EH (cell line): Measurements from ENCODE around the gene FAM237B.
A peak's percentile ranks its signal among the peaks of the same experiment; 100 is the strongest.

ENCODE experiments used
- DNase-seq: peaks from one replicate; pipeline ENCODE4 v3.0.0-alpha.2; 2015; ENCODE audit warnings: low read depth

Gene FAM237B

DNA sequence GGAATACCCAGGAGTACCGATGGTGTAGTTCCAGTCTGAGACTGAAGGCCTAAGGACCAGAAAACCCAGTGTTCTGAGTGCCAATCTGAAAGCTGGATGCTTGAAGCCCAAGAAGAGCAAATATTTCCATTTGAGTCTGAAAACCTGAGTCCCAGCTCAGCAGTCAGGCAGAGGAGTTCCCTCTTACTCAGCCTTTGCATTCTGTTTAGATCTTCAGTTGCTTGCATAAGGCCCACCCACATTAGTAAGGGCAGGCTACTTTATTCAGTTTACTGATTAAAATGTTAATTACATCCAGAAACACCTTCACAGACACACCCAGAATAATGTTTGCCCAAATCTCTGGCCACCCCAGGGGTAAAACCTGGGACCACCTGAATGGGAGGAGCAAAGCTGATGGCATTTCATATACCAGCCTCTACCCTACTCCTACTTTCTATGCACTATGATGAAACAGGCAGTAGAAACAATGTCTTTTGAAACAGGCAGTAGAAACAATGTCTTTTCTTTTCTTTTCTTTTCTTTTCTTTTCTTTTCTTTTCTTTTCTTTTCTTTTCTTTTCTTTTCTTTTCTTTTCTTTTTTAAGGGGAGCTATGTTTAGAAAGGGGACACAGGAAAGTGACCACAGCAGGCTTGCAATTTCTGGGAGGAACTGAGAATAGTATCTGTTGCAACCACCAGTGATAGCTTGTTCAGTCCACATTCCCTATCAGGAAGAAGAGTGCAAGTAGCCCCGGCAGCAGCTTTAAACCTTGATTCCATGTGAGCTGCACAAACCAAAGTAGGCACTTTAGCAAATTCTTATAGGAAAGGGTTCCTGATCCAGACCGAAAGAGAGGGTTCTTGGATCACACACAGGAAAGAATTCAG is 30.6 kb downstream of the FAM237B start:
- no peak for DNase-seq

DNA sequence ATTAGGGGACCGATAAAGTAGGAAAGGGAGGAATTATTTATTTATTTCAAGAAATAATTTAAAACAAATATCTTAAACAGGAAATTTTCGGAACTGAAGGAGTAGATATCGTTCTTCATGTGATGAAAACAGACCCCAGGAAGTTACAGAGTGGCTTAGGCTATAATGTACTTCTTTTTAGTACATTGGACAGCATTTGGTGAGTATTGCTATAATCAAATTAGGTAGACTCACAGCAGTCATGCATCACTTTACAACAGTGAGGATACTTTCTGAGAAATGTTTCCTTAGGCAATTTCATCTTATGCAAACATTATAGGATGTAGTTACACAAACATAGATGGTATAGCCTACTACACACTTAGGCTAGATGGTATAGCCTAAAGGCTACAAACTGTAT is 33.0 kb downstream of the FAM237B start:
- DNase-seq, result no peak

- no peak for DNase-seq
Measured at GRCh38 chr7:90276033-90276728, 44.9 kb downstream of the FAM237B start.

- DNase-seq, result no peak
Measured at GRCh38 chr7:90274161-90274560, 46.9 kb downstream of the FAM237B start.

GRCh38 chr7:90272242-90272641 is 48.9 kb downstream of the FAM237B start:
- DNase-seq, result no peak

DNA sequence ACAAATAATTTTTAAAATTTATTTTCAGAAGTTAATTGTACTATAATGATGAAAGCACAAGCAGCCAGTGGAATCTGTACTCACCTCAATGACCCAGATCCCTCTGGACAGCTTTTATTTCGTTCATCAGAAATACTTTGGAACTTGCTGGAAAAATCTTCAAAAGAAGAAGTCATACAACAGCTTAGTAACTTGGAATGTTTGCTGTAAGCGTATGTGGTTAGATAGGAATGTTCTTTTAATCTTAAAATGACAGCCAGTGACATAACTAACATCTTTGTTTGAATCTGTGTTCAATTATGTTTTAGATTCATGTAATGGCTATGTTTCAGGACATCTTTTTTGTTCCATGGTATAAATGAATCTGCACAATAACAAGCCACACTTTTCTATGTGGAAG is 49.4 kb downstream of the FAM237B start:
- peak; percentile 82 for DNase-seq

GRCh38 chr7:90270431-90271178 is 50.5 kb downstream of the FAM237B start:
- DNase-seq, result no peak

DNA sequence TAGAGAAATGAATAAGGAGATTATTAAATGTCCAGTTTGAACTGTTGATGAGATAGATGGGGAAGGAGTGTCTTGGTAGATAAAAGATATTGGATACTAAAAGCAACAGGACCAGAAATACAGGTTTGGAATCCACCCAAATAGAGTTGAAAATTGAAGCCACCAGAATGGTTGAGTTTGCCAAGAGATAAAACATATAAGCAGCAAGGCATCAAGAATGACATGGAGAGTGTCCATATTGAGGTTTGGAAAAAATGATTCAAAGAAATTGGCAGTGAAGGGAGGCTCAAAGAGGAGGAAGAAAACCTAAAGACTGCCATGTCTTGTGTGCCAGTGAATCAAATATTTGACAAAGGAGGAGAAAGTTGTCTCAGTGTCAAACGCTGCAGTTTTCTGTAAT is 51.9 kb downstream of the FAM237B start:
- no peak for DNase-seq

- DNase-seq, result no peak
Measured at GRCh38 chr7:90267263-90267858, 53.7 kb downstream of the FAM237B start.

- DNase-seq, result peak; percentile 65
Measured at GRCh38 chr7:90266808-90267207, 54.3 kb downstream of the FAM237B start.
